ENCODE measurements around the gene EEF2.

DNA sequence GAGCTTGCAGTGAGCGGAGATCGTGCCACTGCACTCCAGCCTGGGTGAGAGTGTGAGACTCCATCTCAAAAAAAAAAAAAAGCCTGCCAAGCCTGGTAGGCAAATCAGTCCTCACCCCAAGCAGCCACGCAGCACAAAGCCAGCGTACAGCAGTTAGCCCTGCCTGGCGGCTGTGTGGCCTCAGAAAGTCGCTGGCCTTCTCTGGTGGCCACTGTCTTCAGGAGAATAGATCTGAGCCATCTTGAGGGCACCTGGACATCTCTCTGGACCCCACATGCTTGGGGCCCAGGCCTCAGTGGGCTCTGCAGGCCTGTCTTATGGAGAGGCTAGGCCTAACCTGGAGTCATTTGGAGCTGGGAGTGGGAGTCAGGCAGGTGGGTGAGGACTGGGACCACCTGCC, 45.3 kb upstream of the EEF2 start:
- TF ChIP-seq, protein P1, sequence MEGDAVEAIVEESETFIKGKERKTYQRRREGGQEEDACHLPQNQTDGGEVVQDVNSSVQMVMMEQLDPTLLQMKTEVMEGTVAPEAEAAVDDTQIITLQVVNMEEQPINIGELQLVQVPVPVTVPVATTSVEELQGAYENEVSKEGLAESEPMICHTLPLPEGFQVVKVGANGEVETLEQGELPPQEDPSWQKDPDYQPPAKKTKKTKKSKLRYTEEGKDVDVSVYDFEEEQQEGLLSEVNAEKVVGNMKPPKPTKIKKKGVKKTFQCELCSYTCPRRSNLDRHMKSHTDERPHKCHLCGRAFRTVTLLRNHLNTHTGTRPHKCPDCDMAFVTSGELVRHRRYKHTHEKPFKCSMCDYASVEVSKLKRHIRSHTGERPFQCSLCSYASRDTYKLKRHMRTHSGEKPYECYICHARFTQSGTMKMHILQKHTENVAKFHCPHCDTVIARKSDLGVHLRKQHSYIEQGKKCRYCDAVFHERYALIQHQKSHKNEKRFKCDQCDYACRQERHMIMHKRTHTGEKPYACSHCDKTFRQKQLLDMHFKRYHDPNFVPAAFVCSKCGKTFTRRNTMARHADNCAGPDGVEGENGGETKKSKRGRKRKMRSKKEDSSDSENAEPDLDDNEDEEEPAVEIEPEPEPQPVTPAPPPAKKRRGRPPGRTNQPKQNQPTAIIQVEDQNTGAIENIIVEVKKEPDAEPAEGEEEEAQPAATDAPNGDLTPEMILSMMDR (conservative IDR thresholded peaks at IDR 0.05; ENCODE audit: low read length), result no peak
- TF ChIP-seq EZH2phosphoT487 (IDR thresholded peaks at IDR 0.05; ENCODE audit: borderline replicate concordance, low read depth, low read length), result no peak
